Astrocyte (in vitro differentiated cells and primary cell): ENCODE data around the gene SPPL2A. TPM values are rescaled to one million over a fixed set of nuclear protein-coding genes. Genes with fewer than 3 reads are reported as not detected.

ENCODE experiments used
- DNase-seq: peaks from one replicate; pipeline ENCODE4 v3.0.0-alpha.2; 2010; ENCODE audit warnings: low read depth
- FAIRE-seq: peaks from 2 replicates; lab custom pipeline; 2011; peaks lifted over from hg19 to GRCh38; lab: Jason Lieb, UNC
- H2AFZ ChIP-seq: 2 replicates; pipeline ENCODE4 v1.6.0; 2012; ENCODE audit warnings: low read depth, low read length, inconsistent platforms
- H3K27ac ChIP-seq: 2 replicates; pipeline ENCODE4 v1.5.1; 2011; ENCODE audit warnings: low read depth, low read length, inconsistent platforms
- H3K27me3 ChIP-seq: 2 replicates; pipeline ENCODE4 v1.6.0; 2011; ENCODE audit warnings: low read length, inconsistent platforms; ENCODE audit not compliant: insufficient read depth
- H3K36me3 ChIP-seq: 2 replicates; pipeline ENCODE4 v1.5.1; 2011; ENCODE audit warnings: low read length, inconsistent platforms; ENCODE audit not compliant: insufficient read depth
- H3K4me1 ChIP-seq: 2 replicates; pipeline ENCODE4 v1.5.1; 2011; ENCODE audit warnings: low read length, inconsistent platforms; ENCODE audit not compliant: insufficient read depth
- H3K4me2 ChIP-seq: 2 replicates; pipeline ENCODE4 v1.6.0; 2012; ENCODE audit warnings: low read length, inconsistent platforms
- H3K4me3 ChIP-seq: 2 replicates; pipeline ENCODE4 v1.5.1; 2011; ENCODE audit warnings: low read depth, mild to moderate bottlenecking, low read length, inconsistent platforms; ENCODE audit not compliant: insufficient read depth
- H3K79me2 ChIP-seq: 2 replicates; pipeline ENCODE4 v1.6.0; 2012; ENCODE audit warnings: mild to moderate bottlenecking, low read length, inconsistent platforms; ENCODE audit not compliant: insufficient read depth
- H3K9ac ChIP-seq: 2 replicates; pipeline ENCODE4 v1.6.0; 2012; ENCODE audit warnings: mild to moderate bottlenecking, low read length, inconsistent platforms
- H3K9me3 ChIP-seq: 2 replicates; pipeline ENCODE4 v1.5.1; 2012; ENCODE audit warnings: low read depth, mild to moderate bottlenecking, low read length, inconsistent platforms; ENCODE audit not compliant: insufficient read depth
- H4K20me1 ChIP-seq: 2 replicates; pipeline ENCODE4 v1.6.0; 2012; ENCODE audit warnings: low read length, inconsistent platforms; ENCODE audit not compliant: insufficient read depth
- H3K27ac Mint-ChIP-seq: one replicate; pipeline ENCODE4 v1.8.0; 2021; ENCODE audit warnings: mild to moderate bottlenecking, mixed read lengths; ENCODE audit not compliant: unreplicated experiment
- H3K27me3 Mint-ChIP-seq: one replicate; pipeline ENCODE4 v1.8.0; 2021; ENCODE audit warnings: low read depth, mixed read lengths; ENCODE audit not compliant: unreplicated experiment
- H3K36me3 Mint-ChIP-seq: one replicate; pipeline ENCODE4 v1.8.0; 2021; ENCODE audit warnings: low read depth, mixed read lengths; ENCODE audit not compliant: unreplicated experiment
- H3K4me1 Mint-ChIP-seq: one replicate; pipeline ENCODE4 v1.8.0; 2021; ENCODE audit warnings: low read depth, mixed read lengths; ENCODE audit not compliant: unreplicated experiment
- H3K4me3 Mint-ChIP-seq: one replicate; pipeline ENCODE4 v1.8.0; 2021; ENCODE audit warnings: mild to moderate bottlenecking, moderate library complexity, mixed read lengths; ENCODE audit not compliant: unreplicated experiment
- H3K9me3 Mint-ChIP-seq: one replicate; pipeline ENCODE4 v1.8.0; 2021; ENCODE audit warnings: mild to moderate bottlenecking, mixed read lengths; ENCODE audit not compliant: unreplicated experiment
- EZH2 ChIP-seq: IDR thresholded peaks from 2 replicates; pipeline ENCODE4 v1.6.1; 2012; ENCODE audit warnings: mild to moderate bottlenecking, low read length, inconsistent platforms; ENCODE audit not compliant: insufficient read depth
- total RNA-seq: library from RNA; stranded (reverse); gene quantifications from 2 replicates; pipeline ENCODE4 v1.2.1, GENCODE V29; 2021
- TF ChIP-seq, protein P1 (sequence below): IDR thresholded peaks from 2 replicates; pipeline ENCODE4 v1.5.1; 2011; ENCODE audit warnings: low read depth, mild to moderate bottlenecking, inconsistent platforms, low read length, moderate library complexity; ENCODE audit not compliant: insufficient read depth

The SPPL2A gene
- total RNA-seq, 1 donor from 2014 or later = 56.0 TPM

DNA sequence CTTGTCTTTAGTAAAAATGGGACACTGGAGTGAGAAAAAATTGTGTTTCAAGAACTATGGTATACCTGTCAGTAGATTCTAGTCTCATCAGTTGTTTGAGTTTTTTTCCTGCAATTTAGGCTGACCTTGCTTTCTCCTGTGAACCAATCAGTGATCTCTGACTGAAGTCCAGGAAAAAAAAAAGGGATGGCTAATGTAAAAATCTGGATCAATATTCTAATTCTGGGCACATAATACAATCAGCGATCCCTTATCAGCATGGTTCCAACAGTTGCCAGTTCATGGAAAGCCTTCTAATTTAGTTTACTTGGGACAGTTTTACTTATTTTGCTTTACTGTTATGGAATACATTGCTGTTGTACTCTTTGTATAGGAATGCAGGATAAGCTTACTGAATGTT lies 95.9 kb downstream of the SPPL2A start:
- DNase-seq = no peak
- Histone ChIP-seq H3K9me3 (no peaks in the 10 kb centered on the region), H4K20me1 (peaks cover 43% of the 10 kb centered on the region), H3K4me3 (no peak overlapping the region), H3K4me1 (no peaks in the 10 kb centered on the region), H3K79me2 (peaks cover 85% of the 10 kb centered on the region), H3K9ac (no peak overlapping the region), H3K4me2 (no peak overlapping the region), H3K27ac (no peak overlapping the region), H3K27me3 (no peaks in the 10 kb centered on the region), H3K36me3 (no peaks in the 10 kb centered on the region), H2AFZ (no peak overlapping the region)
- FAIRE-seq = no peak
- no peaks in the 10 kb centered on the region for H3K4me1 Mint-ChIP-seq
- no peaks in the 10 kb centered on the region for H3K9me3 Mint-ChIP-seq
- H3K4me3 Mint-ChIP-seq = no peak overlapping the region
- peaks cover 4% of the 10 kb centered on the region for H3K36me3 Mint-ChIP-seq
- no peaks in the 10 kb centered on the region for H3K27me3 Mint-ChIP-seq
- H3K27ac Mint-ChIP-seq = no peak overlapping the region
- TF ChIP-seq, protein P1, sequence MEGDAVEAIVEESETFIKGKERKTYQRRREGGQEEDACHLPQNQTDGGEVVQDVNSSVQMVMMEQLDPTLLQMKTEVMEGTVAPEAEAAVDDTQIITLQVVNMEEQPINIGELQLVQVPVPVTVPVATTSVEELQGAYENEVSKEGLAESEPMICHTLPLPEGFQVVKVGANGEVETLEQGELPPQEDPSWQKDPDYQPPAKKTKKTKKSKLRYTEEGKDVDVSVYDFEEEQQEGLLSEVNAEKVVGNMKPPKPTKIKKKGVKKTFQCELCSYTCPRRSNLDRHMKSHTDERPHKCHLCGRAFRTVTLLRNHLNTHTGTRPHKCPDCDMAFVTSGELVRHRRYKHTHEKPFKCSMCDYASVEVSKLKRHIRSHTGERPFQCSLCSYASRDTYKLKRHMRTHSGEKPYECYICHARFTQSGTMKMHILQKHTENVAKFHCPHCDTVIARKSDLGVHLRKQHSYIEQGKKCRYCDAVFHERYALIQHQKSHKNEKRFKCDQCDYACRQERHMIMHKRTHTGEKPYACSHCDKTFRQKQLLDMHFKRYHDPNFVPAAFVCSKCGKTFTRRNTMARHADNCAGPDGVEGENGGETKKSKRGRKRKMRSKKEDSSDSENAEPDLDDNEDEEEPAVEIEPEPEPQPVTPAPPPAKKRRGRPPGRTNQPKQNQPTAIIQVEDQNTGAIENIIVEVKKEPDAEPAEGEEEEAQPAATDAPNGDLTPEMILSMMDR = no peak
- no peak for TF ChIP-seq EZH2

DNA sequence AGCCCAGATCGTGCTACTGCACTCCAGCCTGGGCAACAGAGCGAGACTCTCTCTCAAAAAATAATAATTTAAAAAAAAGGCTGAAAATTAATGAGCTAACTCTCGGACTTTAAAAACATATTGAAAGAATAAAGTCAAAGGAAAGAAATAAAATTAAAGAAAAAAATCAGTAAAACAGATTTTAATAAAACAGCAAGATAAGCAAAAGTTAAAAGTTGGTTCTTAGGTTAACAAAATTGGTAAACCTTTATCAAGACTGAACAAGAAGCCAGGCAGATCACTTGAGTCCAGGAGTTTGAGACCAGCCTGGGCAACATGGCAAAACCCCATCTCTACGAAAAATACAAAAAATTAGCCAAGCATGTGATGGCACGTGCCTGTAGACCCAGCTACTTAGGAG lies 99.6 kb downstream of the SPPL2A start:
- H3K4me3 ChIP-seq = no peak overlapping the region
- H3K36me3 ChIP-seq = peaks cover 2% of the 10 kb centered on the region
- H3K9ac ChIP-seq = no peak overlapping the region
- Mint-ChIP-seq H3K4me3 (no peak overlapping the region), H3K36me3 (peaks cover 7% of the 10 kb centered on the region), H3K4me1 (no peaks in the 10 kb centered on the region), H3K9me3 (no peaks in the 10 kb centered on the region), H3K27ac (peak overlapping the region; percentile 62), H3K27me3 (no peaks in the 10 kb centered on the region)
- H2AFZ ChIP-seq = no peak overlapping the region
- no peaks in the 10 kb centered on the region for H3K4me1 ChIP-seq
- DNase-seq = no peak
- no peaks in the 10 kb centered on the region for H3K9me3 ChIP-seq
- H3K27ac ChIP-seq = no peak overlapping the region
- FAIRE-seq = no peak
- no peak for TF ChIP-seq EZH2
- TF ChIP-seq, protein P1 = no peak
- no peak overlapping the region for H3K4me2 ChIP-seq
- peaks cover 68% of the 10 kb centered on the region for H3K79me2 ChIP-seq
- H3K27me3 ChIP-seq = no peaks in the 10 kb centered on the region
- H4K20me1 ChIP-seq = peaks cover 33% of the 10 kb centered on the region

DNA sequence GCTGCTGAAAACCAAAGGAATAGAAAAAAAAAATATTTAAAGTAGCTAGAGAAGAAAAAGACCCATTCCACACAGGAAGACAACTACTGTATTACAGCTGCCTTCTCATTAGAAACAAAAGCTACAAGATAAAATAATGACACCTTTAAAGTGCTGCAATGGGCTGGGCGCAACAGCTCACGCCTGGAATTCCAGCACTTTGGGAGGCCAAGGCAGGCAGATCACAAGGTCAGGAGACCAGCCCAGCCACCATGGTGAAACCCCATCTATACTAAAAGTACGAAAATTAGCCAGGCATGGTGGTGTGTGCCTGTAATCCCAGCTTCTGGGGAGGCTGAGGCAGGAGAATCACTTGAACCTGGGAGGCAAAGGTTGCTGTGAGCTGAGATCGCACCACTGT lies 110.0 kb downstream of the SPPL2A start:
- H3K36me3 Mint-ChIP-seq = peaks cover 17% of the 10 kb centered on the region
- no peak overlapping the region for H3K4me2 ChIP-seq
- no peak overlapping the region for H3K27ac ChIP-seq
- H3K27me3 ChIP-seq = no peaks in the 10 kb centered on the region
- DNase-seq (no peak), FAIRE-seq (no peak)
- H3K27ac Mint-ChIP-seq = no peak overlapping the region
- no peak for TF ChIP-seq EZH2
- TF ChIP-seq, protein P1 = no peak
- no peak overlapping the region for H3K4me3 ChIP-seq
- H3K9me3 ChIP-seq = no peaks in the 10 kb centered on the region
- H3K79me2 ChIP-seq = no peaks in the 10 kb centered on the region
- H3K27me3 Mint-ChIP-seq = no peaks in the 10 kb centered on the region
- H2AFZ ChIP-seq = no peak overlapping the region
- H3K36me3 ChIP-seq = peaks cover 24% of the 10 kb centered on the region
- no peak overlapping the region for H3K9ac ChIP-seq
- no peaks in the 10 kb centered on the region for H3K9me3 Mint-ChIP-seq
- H3K4me1 ChIP-seq = no peaks in the 10 kb centered on the region
- peaks cover 6% of the 10 kb centered on the region for H4K20me1 ChIP-seq
- H3K4me1 Mint-ChIP-seq = no peaks in the 10 kb centered on the region
- no peak overlapping the region for H3K4me3 Mint-ChIP-seq
